Transverse colon (tissue), 4 donors: Measurements from ENCODE around the gene PAPSS1. TPM values are rescaled to one million over a fixed set of nuclear protein-coding genes. Genes with fewer than 3 reads are reported as not detected.

Experiments used
- DNase-seq: peaks from one replicate; pipeline ENCODE4 v3.0.0-alpha.2; 2019
- H3K27ac ChIP-seq, 4 donors: fragments of 200-600 bp; sonication (generic); 2 replicates each; pipeline ENCODE4 v1.5.1; 2016 to 2018; ENCODE audit warnings: inconsistent platforms in 4 of 4
- H3K27me3 ChIP-seq: fragments of 200-600 bp; sonication (generic); 2 replicates; pipeline ENCODE4 v1.5.1; 2017; ENCODE audit warnings: inconsistent platforms
- H3K36me3 ChIP-seq, 4 donors: fragments of 200-600 bp; sonication (generic); 2 replicates each; pipeline ENCODE4 v1.5.1; 2017 to 2019; ENCODE audit warnings: inconsistent platforms in 4 of 4
- H3K4me1 ChIP-seq, 4 donors: fragments of 200-600 bp; sonication (generic); 2 replicates each; pipeline ENCODE4 v1.5.1; 2017 to 2020; ENCODE audit warnings: inconsistent platforms in 4 of 4
- H3K4me3 ChIP-seq, 4 donors: fragments of 200-600 bp; sonication (generic); 1 replicate in 1 of 4; 2 replicates in 3 of 4; pipeline versions ENCODE4 v1.5.1 to v1.6.1; 2017 to 2019; ENCODE audit warnings: inconsistent platforms in 4 of 4
- H3K9me3 ChIP-seq, 2 donors: fragments of 200-600 bp; sonication (generic); 2 replicates each; pipeline ENCODE4 v1.5.1; 2017 to 2019; ENCODE audit warnings: inconsistent platforms in 2 of 2
- CTCF ChIP-seq, 5 experiments: fragments of 200-600 bp in 3 of 5; fragments of 450-650 bp in 2 of 5; sonication (generic) in 3 of 5; IDR thresholded peaks; 1 replicate in 2 of 5; 2 replicates in 3 of 5; pipeline ENCODE4 v1.5.1; 2016 to 2017; ENCODE audit warnings: antibody characterized with exemption in 5 of 5, inconsistent platforms in 3 of 5, mild to moderate bottlenecking in 2 of 5, moderate library complexity in 1 of 5
- EP300 ChIP-seq: sonication (generic); formaldehyde crosslinking; IDR thresholded peaks from one replicate; pipeline ENCODE4 v1.6.1; 2017; ENCODE audit warnings: antibody characterized with exemption, low read depth
- POLR2A ChIP-seq: fragments of 450-650 bp; IDR thresholded peaks from one replicate; pipeline ENCODE4 v1.6.1; 2016; ENCODE audit warnings: antibody characterized with exemption, mild to moderate bottlenecking, moderate library complexity
- POLR2AphosphoS5 ChIP-seq, 3 donors: sonication (generic); formaldehyde crosslinking; IDR thresholded peaks; one replicate each; pipeline ENCODE4 v1.6.1; 2016; ENCODE audit warnings: antibody characterized with exemption in 3 of 3
- WGBS, 2 donors: methylation state at CpG; one replicate each; pipeline ENCODE4 v1.1.5; 2018; ENCODE audit warnings: low coverage in 1 of 2; 5-methylcytosine and 5-hydroxymethylcytosine counted together
- in situ Hi-C, 4 donors: fragments of 200-750 bp; cut with MboI; loops; one replicate each; pipeline versions ENCODE4 v1.15.0 to v1.15.1; 2017; ENCODE audit warnings: low sequenced_read_pairs in 3 of 4, low pct_ligation_motif_present in 1 of 4, low pct_unique_long_range_greater_than_20kb in 1 of 4
- intact Hi-C: fragments of 100-400 bp; cut with DNase I; formaldehyde crosslinking; loops from one replicate; pipeline ENCODE4 v1.15.1; 2023; ENCODE audit warnings: low total_unique reads
- total RNA-seq, 4 donors: library from RNA; depleted of rRNA; stranded (reverse); fragments of >200 nt; gene quantifications; one replicate each; pipeline ENCODE4 v1.1.0, GENCODE V29; 2016

The PAPSS1 gene
- total RNA-seq, 4 donors from 2014 or later, result 7.5 to 23.3 (median 16.8) TPM

- H3K9me3 ChIP-seq, result no peaks in the 10 kb centered on the region
- H3K4me3 ChIP-seq, result no peak overlapping the region
- no peak overlapping the region for H3K27ac ChIP-seq
- H3K36me3 ChIP-seq, result peaks cover 0 to 10% (median 2%) of the 10 kb centered on the region in 4 donors
- intact Hi-C loops (no loop called here), in situ Hi-C loops (no loop called here)
- H3K4me1 ChIP-seq, result peaks cover 0 to 2% (median 0%) of the 10 kb centered on the region in 4 donors
- 93 to 96% methylated on average over 4 of the region's 4 CpGs for WGBS, 2 donors
- no peak for DNase-seq
- TF ChIP-seq EP300, result no peak
- no peaks in the 10 kb centered on the region for H3K27me3 ChIP-seq
Measured at GRCh38 chr4:107647591-107647990, 72.4 kb downstream of the PAPSS1 start.

GRCh38 chr4:107645604-107646003 is 74.4 kb downstream of the PAPSS1 start:
- H3K4me1 ChIP-seq, result peaks cover 0 to 8% (median 3%) of the 10 kb centered on the region in 4 donors
- intact Hi-C loops (no loop called here), in situ Hi-C loops (no loop called here)
- H3K9me3 ChIP-seq, result no peaks in the 10 kb centered on the region
- no peak overlapping the region for H3K27ac ChIP-seq
- peaks cover 0 to 10% (median 0%) of the 10 kb centered on the region in 4 donors for H3K36me3 ChIP-seq
- DNase-seq, result no peak
- WGBS, 2 donors, result 91 to 92% methylated on average over 4 of the region's 4 CpGs
- TF ChIP-seq POLR2A (no peak), POLR2AphosphoS5 (IDR thresholded peaks at IDR 0.05) (no peak), CTCF (IDR thresholded peaks at IDR 0.05) (no peak), EP300 (no peak)
- no peak overlapping the region for H3K4me3 ChIP-seq
- no peaks in the 10 kb centered on the region for H3K27me3 ChIP-seq

- H3K36me3 ChIP-seq, result peaks cover 0 to 10% (median 0%) of the 10 kb centered on the region in 4 donors
- H3K4me3 ChIP-seq, result no peak overlapping the region
- in situ Hi-C loops (no loop called here), intact Hi-C loops (no loop called here)
- DNase-seq, result no peak
- H3K9me3 ChIP-seq, result no peaks in the 10 kb centered on the region
- no peak for TF ChIP-seq POLR2A
- no peak for TF ChIP-seq EP300
- TF ChIP-seq POLR2AphosphoS5 (IDR thresholded peaks at IDR 0.05), result no peak
- no peak for TF ChIP-seq CTCF (IDR thresholded peaks at IDR 0.05)
- H3K4me1 ChIP-seq, result peaks cover 0 to 13% (median 5%) of the 10 kb centered on the region in 4 donors
- 93 to 96% methylated on average over 5 to 7 of the region's 7 CpGs for WGBS, 2 donors
- no peaks in the 10 kb centered on the region for H3K27me3 ChIP-seq
- H3K27ac ChIP-seq, result no peak overlapping the region
Measured at GRCh38 chr4:107643021-107643420, 77.0 kb downstream of the PAPSS1 start.

GRCh38 chr4:107640878-107641277 is 79.2 kb downstream of the PAPSS1 start:
- 61% methylated on average over 1 of the region's 1 CpG; no CpG with 5 or more reads in 1 of the 2 donors for WGBS, 2 donors
- no peak for DNase-seq
- intact Hi-C loops, result no loop called here
- peaks cover 0 to 10% (median 0%) of the 10 kb centered on the region in 4 donors for H3K36me3 ChIP-seq
- no peaks in the 10 kb centered on the region for H3K27me3 ChIP-seq
- H3K4me1 ChIP-seq, result peaks cover 0 to 13% (median 5%) of the 10 kb centered on the region in 4 donors
- TF ChIP-seq POLR2A (no peak), CTCF (IDR thresholded peaks at IDR 0.05) (no peak), EP300 (no peak), POLR2AphosphoS5 (IDR thresholded peaks at IDR 0.05) (no peak)
- H3K27ac ChIP-seq, result peak overlapping the region; percentile 37 to 63 (median 51)
- in situ Hi-C loops, result no loop called here
- no peaks in the 10 kb centered on the region for H3K9me3 ChIP-seq
- H3K4me3 ChIP-seq, result no peak overlapping the region

GRCh38 chr4:107640197-107640596 is 79.8 kb downstream of the PAPSS1 start:
- H3K27me3 ChIP-seq, result no peaks in the 10 kb centered on the region
- 22 to 30% methylated on average over 2 of the region's 2 CpGs for WGBS, 2 donors
- peak overlapping the region in 3 of 4 donors; percentile 45 to 63 (median 57) for H3K27ac ChIP-seq
- TF ChIP-seq CTCF (IDR thresholded peaks at IDR 0.05) (no peak), POLR2AphosphoS5 (IDR thresholded peaks at IDR 0.05) (no peak), EP300 (no peak), POLR2A (no peak)
- in situ Hi-C loops (no loop called here), intact Hi-C loops (no loop called here)
- H3K36me3 ChIP-seq, result peaks cover 0 to 10% (median 0%) of the 10 kb centered on the region in 4 donors
- H3K4me1 ChIP-seq, result peaks cover 0 to 13% (median 5%) of the 10 kb centered on the region in 4 donors
- DNase-seq, result no peak
- no peak overlapping the region for H3K4me3 ChIP-seq
- H3K9me3 ChIP-seq, result no peaks in the 10 kb centered on the region
